PC-3 (cell line): Measurements from ENCODE around the gene MEAF6. TPM values are rescaled to one million over a fixed set of nuclear protein-coding genes. Genes with fewer than 3 reads are reported as not detected.
"Not testable (repeated sequence)": the region's sequence is repeated elsewhere in the genome, so short reads cannot be mapped to it uniquely, and the experiment has no call there.

Experiments
- ATAC-seq: fragments of 200-7000 bp; cut with Tn5 transposase; 2 replicates; pipeline ENCODE4 v1.9.1; 2020; ENCODE audit warnings: mild to moderate bottlenecking, moderate library complexity
- BruUV-seq: library from RNA; stranded (reverse); fragments of 400-500 nt; replicated peaks from 2 replicates; lab custom pipeline; 2021; lab: Mats Ljungman, UMichigan
- CTCF ChIA-PET: fragments of 300-600 bp; sonication (Branson Sonifier 250); formaldehyde crosslinking; loops from one replicate; lab custom pipeline; 2022; ENCODE audit warnings: antibody characterized with exemption; lab: Charles Lee
- POLR2A ChIA-PET: fragments of 300-600 bp; sonication (Branson Sonifier 250); formaldehyde crosslinking; loops from one replicate; lab custom pipeline; 2022; ENCODE audit warnings: antibody characterized with exemption; ENCODE audit not compliant: unreplicated experiment; lab: Charles Lee
- DNase-seq: peaks from one replicate; pipeline ENCODE4 v3.0.0-alpha.2; 2015
- H2AFZ ChIP-seq: fragments of 300-600 bp; sonication (generic); 2 replicates; pipeline ENCODE4 v1.6.0; 2016; ENCODE audit warnings: antibody characterized with exemption, low read length
- H3F3A ChIP-seq: fragments of 300-600 bp; sonication (generic); one replicate; pipeline ENCODE4 v1.6.0; 2017; ENCODE audit warnings: antibody characterized with exemption, low read length, control low read depth, mild to moderate bottlenecking; ENCODE audit not compliant: unreplicated experiment
- H3K27ac ChIP-seq: fragments of 300-600 bp; sonication (generic); 2 replicates; pipeline ENCODE4 v1.5.1; 2016; ENCODE audit warnings: mild to moderate bottlenecking, low read length
- H3K27me3 ChIP-seq: fragments of 300-600 bp; sonication (generic); 2 replicates; pipeline ENCODE4 v1.6.1; 2016; ENCODE audit warnings: low read length, mixed read lengths
- H3K36me3 ChIP-seq: fragments of 300-600 bp; sonication (generic); 2 replicates; pipeline ENCODE4 v1.6.1; 2016; ENCODE audit warnings: low read depth, mixed run types, low read length, mixed read lengths
- H3K4me1 ChIP-seq: fragments of 300-600 bp; sonication (generic); 2 replicates; pipeline ENCODE4 v1.5.1; 2016; ENCODE audit warnings: low read length; ENCODE audit not compliant: insufficient read depth
- H3K4me2 ChIP-seq: fragments of 300-600 bp; sonication (generic); 2 replicates; pipeline ENCODE4 v1.6.0; 2016; ENCODE audit warnings: low read length
- H3K4me3 ChIP-seq: fragments of 300-600 bp; sonication (generic); 2 replicates; pipeline ENCODE4 v1.5.1; 2016; ENCODE audit warnings: mild to moderate bottlenecking, low read length, mixed read lengths
- H3K79me2 ChIP-seq: fragments of 300-600 bp; sonication (generic); 2 replicates; pipeline ENCODE4 v1.6.1; 2017; ENCODE audit warnings: low read length, mixed read lengths
- H3K9ac ChIP-seq: fragments of 300-600 bp; sonication (generic); 2 replicates; pipeline ENCODE4 v1.6.0; 2016; ENCODE audit warnings: mild to moderate bottlenecking, low read length
- H3K9me2 ChIP-seq: fragments of 300-600 bp; sonication (generic); replicated peaks from 2 replicates; pipeline ENCODE4 v1.6.1; 2016; ENCODE audit warnings: mixed run types, low read length, mixed read lengths
- H3K9me3 ChIP-seq: fragments of 300-600 bp; sonication (generic); 2 replicates; pipeline ENCODE4 v1.6.1; 2016; ENCODE audit warnings: low read length, mixed read lengths
- H4K20me1 ChIP-seq: fragments of 300-600 bp; sonication (generic); 2 replicates; pipeline ENCODE4 v1.6.1; 2016; ENCODE audit warnings: low read length, mixed read lengths
- CTCF ChIP-seq: fragments of 300-600 bp; sonication (generic); conservative IDR thresholded peaks from 2 replicates; pipeline ENCODE4 v1.5.1; 2017; ENCODE audit warnings: antibody characterized with exemption, low read depth, mild to moderate bottlenecking, low read length
- EZH2 ChIP-seq: fragments of 300-600 bp; sonication (generic); IDR thresholded peaks from one replicate; pipeline ENCODE4 v1.6.1; 2017; ENCODE audit warnings: antibody characterized with exemption, mild to moderate bottlenecking, low read length; ENCODE audit not compliant: unreplicated experiment
- EZH2phosphoT487 ChIP-seq: fragments of 300-600 bp; sonication (generic); IDR thresholded peaks from 2 replicates; pipeline ENCODE4 v1.6.1; 2018; ENCODE audit warnings: mild to moderate bottlenecking, antibody characterized with exemption, low read length, borderline replicate concordance
- intact Hi-C: fragments of 100-400 bp; cut with micrococcal nuclease; formaldehyde crosslinking; loops from 2 replicates; pipeline ENCODE4 v1.9.0; 2023
- total RNA-seq: library from RNA; depleted of rRNA; stranded (reverse); fragments of >200 nt; gene quantifications from 2 replicates; pipeline ENCODE4 v1.2.3, GENCODE V29; 2014

The MEAF6 gene
- total RNA-seq, 1 experiment from 2014 or later = 87.0 TPM

GRCh38 chr1:37561133-37562132 lies 46.9 kb upstream of the MEAF6 start:
- ChIA-PET CTCF (no interaction called here), POLR2A (no interaction called here)
- no peak overlapping the region for H3K9ac ChIP-seq
- no peaks in the 10 kb centered on the region for H3F3A ChIP-seq
- no peak overlapping the region for H2AFZ ChIP-seq
- no peak overlapping the region for H3K4me2 ChIP-seq
- H3K9me3 ChIP-seq = no peaks in the 10 kb centered on the region
- H3K36me3 ChIP-seq = peaks cover 18% of the 10 kb centered on the region
- peak; percentile 58 for ATAC-seq
- intact Hi-C loops = loop anchor here (1.0 kb wide), 1 partner anchor 121 kb away; no protein-coding TSS in a partner anchor
- H3K79me2 ChIP-seq = no peaks in the 10 kb centered on the region
- peak; percentile 64 for DNase-seq
- no peaks in the 10 kb centered on the region for H3K9me2 ChIP-seq
- no peaks in the 10 kb centered on the region for H4K20me1 ChIP-seq
- H3K27me3 ChIP-seq = no peaks in the 10 kb centered on the region
- no peak overlapping the region for H3K4me3 ChIP-seq
- H3K4me1 ChIP-seq = peaks cover 2% of the 10 kb centered on the region; the same call in 1 of the 2 replicates
- H3K27ac ChIP-seq = no peak overlapping the region
- TF ChIP-seq CTCF (peak; percentile 85), EZH2 (no peak), EZH2phosphoT487 (no peak)
- no TSS peak for BruUV-seq

- H3K36me3 ChIP-seq = peaks cover 9% of the 10 kb centered on the region
- H4K20me1 ChIP-seq = no peaks in the 10 kb centered on the region
- H3K4me1 ChIP-seq = peaks cover 4% of the 10 kb centered on the region; the same call in 1 of the 2 replicates
- ChIA-PET POLR2A (no interaction called here), CTCF (no interaction called here)
- TF ChIP-seq EZH2phosphoT487 = no peak
- no peak for TF ChIP-seq CTCF
- no peak for TF ChIP-seq EZH2
- H3K27ac ChIP-seq = no peak overlapping the region
- DNase-seq (no peak), ATAC-seq (no peak)
- no peaks in the 10 kb centered on the region for H3K9me3 ChIP-seq
- no peak overlapping the region for H3K9ac ChIP-seq
- H3K27me3 ChIP-seq = no peaks in the 10 kb centered on the region
- no peaks in the 10 kb centered on the region for H3K79me2 ChIP-seq
- no peaks in the 10 kb centered on the region for H3F3A ChIP-seq
- no peak overlapping the region for H2AFZ ChIP-seq
- no peaks in the 10 kb centered on the region for H3K9me2 ChIP-seq
- intact Hi-C loops = no loop called here
- no peak overlapping the region for H3K4me3 ChIP-seq
- no TSS peak for BruUV-seq
- H3K4me2 ChIP-seq = no peak overlapping the region
These were observed 46.0 kb upstream of the MEAF6 start for GRCh38 chr1:37560401-37561132.

- H3K4me3 ChIP-seq, BruUV-seq, POLR2A ChIA-PET, H3K36me3 ChIP-seq, H3K27ac ChIP-seq, H4K20me1 ChIP-seq, H2AFZ ChIP-seq, H3K9ac ChIP-seq, H3K27me3 ChIP-seq, H3K4me2 ChIP-seq, H3K79me2 ChIP-seq, H3F3A ChIP-seq, DNase-seq, CTCF ChIA-PET, ATAC-seq, H3K4me1 ChIP-seq, H3K9me2 ChIP-seq, intact Hi-C loops, H3K9me3 ChIP-seq: not testable (repeated sequence)
These were observed 45.4 kb upstream of the MEAF6 start for GRCh38 chr1:37559957-37560379.
